ENCODE measurements around the gene STX2. TPM values are rescaled to one million over a fixed set of nuclear protein-coding genes. Genes with fewer than 3 reads are reported as not detected.
"Not testable (repeated sequence)": the region's sequence is repeated elsewhere in the genome, so short reads cannot be mapped to it uniquely, and the experiment has no call there.

The STX2 gene
- 10 to 100 TPM; 20.9 to 32.2 (median 27.4) TPM for polyA plus RNA-seq (ENCODE audit: insufficient read length in 4 of 4)

DNA sequence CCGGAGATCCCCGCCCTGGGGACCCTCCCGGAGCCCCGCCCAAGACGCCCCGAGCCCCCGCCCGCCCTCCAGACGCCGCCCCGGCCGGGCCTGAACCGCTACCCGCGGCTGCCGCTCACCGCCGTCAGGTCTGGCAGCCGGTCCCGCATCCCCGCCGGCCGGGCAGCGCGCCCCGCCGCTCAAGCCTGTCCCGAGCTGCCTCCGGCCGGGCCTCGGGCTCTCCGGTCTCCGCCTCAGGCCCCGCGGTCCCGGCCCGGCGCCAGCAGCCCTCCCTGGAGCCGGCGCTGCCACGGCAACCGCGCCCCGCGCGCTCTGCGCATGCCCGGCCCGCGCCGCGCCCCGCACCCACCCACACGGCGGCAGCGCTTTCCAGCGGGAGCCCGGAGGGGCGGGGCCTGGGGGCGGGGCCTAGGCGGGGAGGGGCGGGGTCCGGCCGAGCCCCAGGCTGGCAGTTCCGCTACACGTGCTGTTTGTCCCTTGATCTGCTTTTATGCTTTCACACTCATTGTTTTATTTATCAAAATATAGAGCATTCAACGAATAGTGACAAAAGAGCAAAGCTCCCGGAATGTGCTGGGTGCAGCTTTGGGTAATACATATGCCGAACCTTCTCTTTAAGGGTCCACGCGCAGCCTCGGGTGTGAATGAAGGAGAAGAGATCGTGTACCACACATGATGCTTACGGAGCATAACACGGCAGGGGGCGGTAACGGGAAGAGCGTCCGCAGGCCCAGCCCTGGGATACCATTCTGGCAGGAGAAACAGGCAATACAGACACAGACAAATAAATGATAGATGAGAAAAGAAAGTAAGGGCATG lies at the start of gene STX2:
TSS of gene STX2 (minus strand) at position 300 of the 819 bp plus-strand sequence. CDS start at position 149, 151 bp downstream.
- peak; percentile 49 to 73 (median 65) for DNase-seq (ENCODE audit: low read depth in 4 of 4, low spot score in 3 of 4)

DNA sequence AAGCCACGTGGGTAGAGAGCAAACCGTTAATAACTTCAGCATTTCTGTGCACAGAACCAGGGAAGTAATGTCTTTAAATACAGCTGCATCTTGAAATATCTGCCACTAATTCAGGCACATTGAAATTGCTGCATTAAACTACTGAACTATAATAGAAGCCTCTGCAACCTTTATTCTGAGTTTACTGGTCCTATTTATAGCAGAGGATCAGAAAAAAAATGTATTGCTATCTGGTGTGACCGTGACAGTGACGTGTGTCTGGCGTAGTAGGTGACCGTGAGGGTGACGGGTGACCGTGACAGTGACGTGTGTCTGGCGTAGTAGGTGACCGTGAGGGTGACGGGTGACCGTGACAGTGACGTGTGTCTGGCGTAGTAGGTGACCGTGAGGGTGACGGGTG lies 48.1 kb upstream of the STX2 start:
- not testable (repeated sequence) for DNase-seq (ENCODE audit: low read depth in 4 of 4, low spot score in 3 of 4)

DNA sequence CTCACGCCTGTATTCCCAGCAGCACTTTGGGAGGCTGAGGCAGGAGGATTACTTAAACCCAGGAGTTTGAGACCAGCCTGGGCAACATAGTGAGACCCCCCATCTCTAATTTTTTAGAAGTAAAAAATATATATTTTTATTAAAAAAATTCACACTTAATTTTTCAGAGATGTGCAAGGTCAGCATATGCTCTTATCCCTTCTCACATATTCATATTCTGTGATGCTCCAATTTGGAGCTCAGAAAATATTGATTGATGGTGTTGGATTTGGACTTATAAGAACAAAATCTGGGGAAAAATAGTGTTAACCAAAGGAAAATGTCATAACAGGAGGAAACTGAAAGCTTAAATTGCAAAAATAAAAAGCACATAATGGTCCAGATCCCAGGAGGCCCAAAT lies 42.5 kb upstream of the STX2 start:
- no peak for DNase-seq (ENCODE audit: low read depth in 4 of 4, low spot score in 3 of 4)

DNA sequence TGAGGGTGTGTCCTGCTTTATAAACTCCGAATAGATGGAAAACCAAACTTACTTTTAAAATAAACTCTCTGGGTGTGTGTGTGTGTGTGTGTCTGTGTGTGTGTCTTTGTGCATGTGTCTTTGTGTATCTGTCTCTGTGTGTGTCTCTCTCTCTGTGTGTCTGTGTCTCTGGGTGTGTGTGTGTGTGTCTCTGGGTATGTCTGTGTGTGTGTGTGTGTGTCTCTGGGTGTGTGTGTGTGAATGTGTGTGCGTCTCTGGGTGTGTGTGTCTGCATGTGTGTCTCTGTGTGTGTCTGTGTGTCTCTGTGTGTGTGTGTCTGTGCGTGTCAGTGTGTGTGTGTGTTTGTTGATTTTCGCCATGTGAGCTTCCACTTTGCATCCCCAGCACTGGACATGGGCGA lies 42.0 kb upstream of the STX2 start:
- no peak for DNase-seq (ENCODE audit: low read depth in 4 of 4, low spot score in 3 of 4)

DNA sequence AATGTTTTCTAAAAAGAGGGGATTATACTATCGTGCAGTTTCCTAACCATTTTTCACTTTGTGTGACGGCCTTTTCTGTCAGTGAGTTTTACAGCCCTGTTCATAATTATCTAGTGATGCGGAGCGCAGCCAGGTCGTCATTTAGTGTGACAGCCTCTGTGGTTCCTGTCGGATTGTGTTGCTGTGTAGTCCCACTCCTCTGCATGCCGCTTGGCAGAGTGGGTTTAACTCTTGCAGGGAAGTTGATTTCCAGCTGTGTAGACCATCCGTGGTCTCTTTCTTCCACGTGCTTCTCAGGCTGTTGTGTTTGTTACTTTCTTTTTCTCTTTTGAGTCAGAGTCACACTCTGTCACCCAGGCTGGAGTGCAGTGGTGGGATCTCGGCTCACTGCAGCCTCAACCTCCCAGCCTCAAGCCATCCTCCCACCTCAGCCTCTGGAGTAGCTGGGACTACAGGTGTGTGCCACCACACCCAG lies 41.4 kb upstream of the STX2 start:
- DNase-seq (ENCODE audit: low read depth in 4 of 4, low spot score in 3 of 4), result no peak

DNA sequence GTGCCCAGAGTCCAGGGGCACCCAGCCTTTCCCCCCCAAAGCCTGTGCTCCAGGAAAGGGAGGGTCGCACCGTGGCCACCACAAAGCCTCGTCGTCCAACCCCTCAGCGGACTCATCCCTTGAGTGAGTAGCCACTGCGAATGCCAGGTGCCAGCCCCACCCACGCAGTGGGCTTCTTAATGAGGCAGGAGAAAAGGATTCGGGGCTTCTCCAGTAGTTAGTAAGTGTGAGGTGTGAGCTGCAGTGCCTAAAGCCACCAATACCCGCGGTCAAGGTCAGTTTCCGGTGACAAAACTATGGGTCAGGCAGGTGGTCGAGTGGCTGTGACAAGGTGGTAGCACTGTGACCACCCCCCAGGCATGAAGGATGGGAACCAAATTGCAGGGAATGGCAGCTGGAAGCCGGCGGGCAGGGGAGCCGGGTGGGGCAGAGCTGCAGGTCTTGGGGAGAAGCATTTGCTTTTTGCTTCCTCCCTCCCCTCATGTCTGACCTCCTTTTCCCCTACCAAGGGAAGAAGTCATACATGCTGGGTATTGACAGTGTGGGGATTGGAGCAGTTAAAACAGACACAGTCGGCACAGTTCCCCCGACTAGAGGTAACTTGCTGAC lies 40.8 kb upstream of the STX2 start:
- DNase-seq (ENCODE audit: low read depth in 4 of 4, low spot score in 3 of 4), result no peak

DNA sequence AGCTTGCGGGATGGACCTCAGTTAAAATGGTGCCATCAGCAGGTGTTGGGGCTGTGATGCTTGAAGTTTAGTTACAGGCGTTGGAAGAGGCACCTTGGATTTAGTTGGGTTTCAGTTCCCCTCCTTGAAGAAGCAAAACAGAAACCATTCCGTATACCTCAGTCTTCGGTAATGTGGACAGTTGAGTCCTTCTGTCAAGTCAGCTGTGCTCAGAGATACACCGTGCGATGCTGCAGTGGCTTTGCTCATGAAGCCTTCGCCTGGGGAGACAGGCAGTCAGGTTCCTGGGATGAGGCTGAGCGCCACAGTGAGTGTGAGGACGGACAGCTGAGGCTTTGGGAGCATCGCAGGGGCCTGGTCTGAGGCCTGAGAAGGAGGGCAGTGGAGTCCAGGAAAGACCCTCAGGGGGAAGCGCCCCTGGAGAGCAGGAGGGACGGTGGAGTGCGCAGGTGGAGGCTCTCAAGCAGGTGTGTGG lies 40.2 kb upstream of the STX2 start:
- DNase-seq (ENCODE audit: low read depth in 4 of 4, low spot score in 3 of 4), result no peak

DNA sequence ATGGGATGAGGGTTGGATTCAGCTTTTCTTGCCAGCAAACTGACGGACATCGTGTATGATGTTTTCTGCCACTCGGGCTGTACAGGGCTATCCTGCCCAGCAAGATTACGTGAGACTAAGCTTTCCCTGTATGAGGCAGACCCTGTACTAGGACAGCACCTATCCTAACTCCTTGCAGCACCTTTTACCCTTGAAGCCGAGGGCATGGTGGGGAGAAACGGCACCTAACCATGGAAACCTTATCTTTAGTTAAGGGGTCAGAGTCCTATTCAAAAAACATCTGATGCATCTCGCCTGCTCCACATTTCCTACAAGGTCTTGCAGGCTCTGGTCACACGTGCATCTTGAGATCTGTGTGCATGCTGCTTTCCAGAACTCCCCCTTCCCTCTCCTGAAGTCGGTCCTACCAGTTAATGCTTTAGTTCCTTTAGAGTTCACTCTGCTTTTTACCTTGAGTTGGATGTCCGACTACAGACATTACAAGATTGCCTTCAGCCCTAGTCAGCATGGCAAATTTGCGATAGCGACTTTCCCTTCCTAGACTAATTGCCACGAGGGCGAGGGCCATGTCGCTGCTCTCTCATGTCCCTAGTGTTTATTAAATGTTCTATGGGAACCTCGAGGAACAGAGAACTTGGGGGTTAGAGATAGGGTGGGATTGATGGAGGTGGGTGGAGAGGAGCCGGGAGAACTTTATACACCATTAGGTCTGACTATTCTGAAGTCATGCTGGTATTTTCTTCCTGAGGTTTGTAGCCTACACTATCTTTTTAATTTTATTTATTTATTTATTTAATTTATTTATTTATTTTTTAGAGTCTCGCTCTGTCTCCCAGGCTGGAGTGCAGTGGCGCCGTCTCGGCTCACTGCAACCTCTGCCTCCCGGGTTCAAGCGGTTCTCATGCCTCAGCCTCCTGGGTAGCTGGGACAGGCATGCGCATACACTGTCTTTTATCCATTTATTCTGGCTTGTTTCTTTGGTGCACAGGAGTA lies 39.4 kb upstream of the STX2 start:
- no peak for DNase-seq (ENCODE audit: low read depth in 4 of 4, low spot score in 3 of 4)

DNA sequence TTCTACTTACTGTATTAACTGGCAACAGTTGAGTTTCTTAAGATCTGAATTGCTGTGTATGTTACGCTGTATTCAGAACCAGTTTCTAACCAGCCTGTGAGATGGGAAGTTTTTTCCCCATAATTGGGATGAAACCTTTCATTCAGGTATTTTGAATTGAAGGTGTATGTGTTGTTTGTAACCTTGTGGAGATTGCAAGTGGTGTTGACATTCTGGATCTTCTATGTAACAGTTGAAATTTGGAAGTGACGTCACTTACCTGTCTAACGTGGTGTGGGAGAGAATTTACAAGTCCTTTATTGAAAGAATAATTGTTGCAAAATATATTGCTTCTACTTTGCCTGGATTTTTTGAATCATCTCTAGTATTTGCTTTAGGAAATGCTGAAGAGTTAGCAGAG lies 38.3 kb upstream of the STX2 start:
- no peak for DNase-seq (ENCODE audit: low read depth in 4 of 4, low spot score in 3 of 4)

DNA sequence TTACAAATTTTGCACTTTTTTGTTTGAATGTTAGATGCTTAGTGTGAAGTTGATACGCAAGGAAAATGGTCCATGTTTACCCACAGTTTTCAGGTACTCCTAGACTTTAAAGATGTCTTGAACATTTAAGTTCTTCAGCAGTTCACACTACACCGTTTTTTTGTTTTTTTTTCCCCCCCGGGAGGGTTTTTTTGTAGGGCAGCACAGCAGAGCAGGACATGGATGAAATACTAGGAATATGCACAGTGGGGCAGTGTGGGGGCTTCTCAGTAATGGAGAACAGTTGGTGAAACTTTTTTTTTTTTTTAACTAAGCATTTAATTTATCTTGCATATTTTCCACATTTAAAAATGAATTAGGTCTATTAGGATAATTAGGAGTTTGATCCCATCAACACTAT lies 37.7 kb upstream of the STX2 start:
- DNase-seq (ENCODE audit: low read depth in 4 of 4, low spot score in 3 of 4), result no peak

DNA sequence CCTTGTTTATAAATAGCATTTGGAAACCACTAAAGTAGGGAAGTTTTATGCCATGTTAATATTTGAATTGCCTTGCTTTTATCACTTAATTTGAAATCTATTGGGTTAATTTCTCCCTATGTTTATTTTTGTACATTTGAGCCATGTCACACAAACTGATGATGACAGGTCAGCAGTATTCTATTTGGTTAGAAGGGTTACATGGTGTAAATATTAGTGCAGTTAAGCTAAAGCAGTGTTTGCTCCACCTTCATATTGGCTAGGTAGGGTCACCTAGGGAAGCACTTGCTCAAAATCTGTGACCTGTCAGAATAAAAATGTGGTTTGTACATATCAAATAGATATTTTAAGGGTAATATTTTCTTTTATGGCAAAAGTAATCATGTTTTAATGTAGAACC lies 37.2 kb upstream of the STX2 start:
- DNase-seq (ENCODE audit: low read depth in 4 of 4, low spot score in 3 of 4), result no peak

DNA sequence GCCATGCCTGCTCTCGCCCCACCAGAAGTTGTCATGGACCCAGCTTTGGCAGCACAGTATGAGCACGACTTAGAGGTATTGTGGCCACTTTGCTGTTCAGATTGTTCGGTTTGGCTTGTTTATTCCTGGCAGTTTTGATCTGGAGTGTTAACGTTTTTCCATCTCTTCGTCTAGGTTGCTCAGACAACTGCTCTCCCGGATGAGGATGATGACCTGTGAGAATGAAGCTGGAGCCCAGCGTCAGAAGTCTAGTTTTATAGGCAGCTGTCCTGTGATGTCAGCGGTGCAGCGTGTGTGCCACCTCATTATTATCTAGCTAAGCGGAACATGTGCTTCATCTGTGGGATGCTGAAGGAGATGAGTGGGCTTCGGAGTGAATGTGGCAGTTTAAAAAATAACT lies 36.7 kb upstream of the STX2 start:
- DNase-seq (ENCODE audit: low read depth in 4 of 4, low spot score in 3 of 4), result not testable (repeated sequence)

DNA sequence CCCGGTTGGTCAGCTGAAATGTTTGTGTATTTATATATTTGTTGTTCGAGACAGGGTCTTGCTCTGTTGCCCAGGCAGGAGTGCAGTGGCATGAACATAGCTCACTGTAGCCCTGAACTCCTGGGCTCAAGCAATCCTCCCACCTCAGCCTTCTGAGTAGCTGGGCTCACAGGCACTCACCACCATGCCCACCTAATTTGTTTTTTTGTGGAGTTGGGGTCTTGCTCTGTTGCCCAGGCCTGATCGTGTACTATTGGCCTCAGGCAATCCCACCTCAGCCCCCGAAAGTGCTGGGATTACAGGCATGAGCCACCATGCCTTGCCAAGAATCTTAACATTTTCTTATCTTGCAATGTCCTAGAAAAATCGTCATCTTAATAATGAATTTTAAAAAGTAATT lies 36.1 kb upstream of the STX2 start:
- no peak for DNase-seq (ENCODE audit: low read depth in 4 of 4, low spot score in 3 of 4)

DNA sequence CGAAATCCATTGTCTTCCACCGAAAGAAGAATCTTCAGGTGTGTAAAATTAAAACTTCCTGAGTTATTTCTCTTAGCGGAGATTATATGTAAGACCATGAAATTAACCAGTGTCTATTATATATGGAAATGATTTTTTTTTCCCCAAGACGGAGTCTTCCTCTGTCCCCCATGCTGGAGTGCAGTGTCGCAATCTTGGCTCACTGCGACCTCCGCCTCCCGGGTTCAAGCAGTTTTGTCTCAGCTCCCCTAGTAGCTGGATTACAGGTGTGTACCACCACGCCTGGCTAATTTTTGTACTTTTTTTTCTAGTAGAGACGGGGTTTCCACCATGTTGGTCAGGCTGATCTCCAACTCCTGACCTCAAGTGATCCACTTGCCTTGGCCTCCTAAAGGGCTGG lies 35.6 kb upstream of the STX2 start:
- DNase-seq (ENCODE audit: low read depth in 4 of 4, low spot score in 3 of 4), result no peak

DNA sequence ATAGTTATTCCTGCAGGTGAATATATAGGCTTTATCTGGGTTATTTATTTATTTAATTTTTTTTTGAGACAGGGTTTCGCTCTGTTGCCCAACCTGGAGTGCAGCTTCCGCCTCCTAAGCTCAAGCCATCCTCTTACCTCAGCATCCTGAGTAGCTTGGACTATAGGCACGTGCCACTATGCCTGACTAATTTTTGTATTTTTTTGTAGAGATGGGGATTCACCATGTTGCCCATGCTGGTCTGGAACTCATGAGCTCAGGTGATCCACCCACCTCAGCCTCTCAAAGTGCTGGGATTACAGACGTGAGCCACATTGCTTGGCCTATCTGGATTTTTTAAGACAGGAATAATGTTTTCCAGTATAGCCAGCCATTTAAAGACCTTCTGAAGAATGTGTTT lies 34.8 kb upstream of the STX2 start:
- no peak for DNase-seq (ENCODE audit: low read depth in 4 of 4, low spot score in 3 of 4)

DNA sequence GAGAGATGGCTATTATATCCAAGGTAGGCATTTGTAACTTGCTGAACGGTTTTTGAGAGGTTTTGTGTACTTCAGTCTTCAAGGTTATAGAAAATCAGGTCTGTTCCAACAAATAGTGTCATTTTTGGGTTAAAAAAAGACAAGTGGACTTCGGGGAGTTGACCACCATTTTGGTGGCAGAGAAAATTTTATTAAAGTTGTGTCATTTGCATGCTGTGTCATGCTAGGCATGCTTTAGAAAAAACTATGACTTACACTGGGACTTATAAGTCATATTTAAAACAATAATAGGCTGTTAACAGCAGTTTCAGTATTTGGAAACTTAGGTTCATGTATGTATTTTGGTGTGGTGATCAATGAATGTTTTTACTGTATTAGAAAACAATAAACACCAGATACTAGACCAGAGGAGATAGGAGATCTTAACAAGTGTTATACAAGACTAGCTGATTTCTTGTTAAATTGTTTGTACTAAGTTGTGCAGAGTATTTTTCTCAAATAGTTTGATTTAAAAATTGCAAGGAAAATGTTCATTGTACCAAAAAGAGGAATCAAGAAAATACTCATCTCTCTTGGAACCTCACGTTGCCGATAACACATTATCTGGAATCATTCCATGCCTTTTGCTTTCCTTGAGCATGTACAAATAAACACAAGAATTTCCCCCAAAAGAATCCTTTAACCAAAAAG lies 34.2 kb upstream of the STX2 start:
- DNase-seq (ENCODE audit: low read depth in 4 of 4, low spot score in 3 of 4), result no peak

DNA sequence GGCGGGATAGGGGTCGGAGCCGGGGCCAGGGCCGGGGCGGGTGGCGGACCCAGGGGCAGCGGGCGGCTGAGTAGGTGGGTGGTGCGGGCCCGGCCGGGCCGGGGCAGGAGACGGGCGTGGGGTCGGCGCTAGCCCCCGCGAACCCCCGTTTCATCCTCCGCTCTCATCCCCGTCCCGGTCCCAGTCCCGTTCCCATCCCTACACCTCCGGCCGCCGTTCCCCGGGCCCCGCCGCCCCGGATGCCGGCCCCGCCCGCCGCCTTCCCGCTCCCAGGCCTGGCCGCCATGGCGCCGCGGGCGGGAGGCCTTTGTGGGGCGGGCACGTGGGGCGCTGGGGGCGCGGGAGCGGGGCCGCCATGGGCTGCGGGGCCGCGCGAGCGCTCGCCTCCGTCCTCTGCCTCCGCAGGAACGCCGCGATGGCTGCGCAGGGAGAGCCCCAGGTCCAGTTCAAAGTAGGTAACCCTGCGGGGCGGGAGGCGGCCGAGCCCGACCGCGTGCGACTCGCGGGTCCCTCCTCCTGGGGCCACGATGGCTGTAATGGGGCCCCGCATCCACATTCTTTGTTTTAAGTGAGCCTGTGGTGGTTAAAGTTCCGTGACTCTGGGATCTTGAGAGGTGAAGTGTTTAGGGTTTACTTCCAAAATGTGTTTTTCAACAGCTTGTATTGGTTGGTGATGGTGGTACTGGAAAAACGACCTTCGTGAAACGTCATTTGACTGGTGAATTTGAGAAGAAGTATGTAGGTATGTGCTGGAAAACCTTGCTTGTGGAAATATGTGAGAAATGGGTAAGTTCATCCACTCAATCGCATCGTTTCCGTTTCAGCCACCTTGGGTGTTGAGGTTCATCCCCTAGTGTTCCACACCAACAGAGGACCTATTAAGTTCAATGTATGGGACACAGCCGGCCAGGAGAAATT lies 33.4 kb upstream of the STX2 start:
- DNase-seq (ENCODE audit: low read depth in 4 of 4, low spot score in 3 of 4), result no peak

DNA sequence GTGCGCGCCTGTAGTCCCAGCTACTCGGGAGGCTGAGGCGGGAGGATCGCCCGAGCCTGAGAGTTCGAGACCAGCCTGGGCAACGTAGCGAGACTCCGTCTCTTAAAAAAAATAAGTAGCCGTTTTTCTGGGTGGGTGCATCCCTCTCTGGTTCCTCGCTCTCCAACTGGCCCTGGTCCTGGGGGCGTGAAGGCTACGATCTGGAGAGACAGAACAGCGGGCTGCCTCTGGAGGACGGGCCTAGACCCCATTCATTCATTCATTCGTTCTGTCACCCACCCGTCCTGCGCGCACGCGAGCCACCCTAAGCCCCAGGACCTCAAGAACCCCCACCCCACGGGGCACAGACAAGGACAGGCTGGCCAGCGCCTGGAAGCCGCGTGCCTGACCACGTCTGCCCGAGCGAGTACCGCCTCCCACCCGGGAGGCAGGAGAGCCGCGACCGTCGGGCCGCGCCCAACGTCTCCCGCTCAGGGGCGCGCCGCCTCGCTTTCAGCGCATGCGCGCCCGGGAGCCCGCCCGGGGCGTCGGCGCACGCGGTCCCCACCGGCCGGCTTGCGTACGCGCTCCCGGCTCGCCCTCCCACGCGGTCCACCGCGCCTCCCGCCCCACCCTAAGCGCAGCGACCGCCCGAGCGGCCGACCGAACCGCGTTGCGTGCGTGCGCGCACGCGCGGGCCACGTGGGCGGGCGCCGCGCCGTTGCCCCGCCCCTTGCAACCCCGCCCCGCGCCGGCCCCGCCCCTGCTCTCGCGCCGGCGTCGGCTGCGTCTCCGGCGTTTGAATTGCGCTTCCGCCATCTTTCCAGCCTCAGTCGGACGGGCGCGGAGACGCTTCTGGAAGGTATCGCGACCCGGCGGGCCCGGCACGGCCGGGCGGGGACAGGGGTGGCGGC lies 32.5 kb upstream of the STX2 start, which contains the start of gene RAN:
TSS of gene RAN (plus strand) at position 781 of the 893 bp plus-strand sequence. CDS start 528 bp downstream, outside the sequence.
- peak; percentile 78 to 87 (median 83) for DNase-seq (ENCODE audit: low read depth in 4 of 4, low spot score in 3 of 4)

Data from right renal pelvis (tissue), 4 donors.